Astrocyte of the spinal cord (primary cell): ENCODE data around the gene CADM2.
A peak's percentile ranks its signal among the peaks of the same experiment; 100 is the strongest.

ENCODE experiments used
- DNase-seq: peaks from one replicate; pipeline ENCODE4 v3.0.0; 2011; ENCODE audit warnings: low read depth, low spot score
- H3K4me3 ChIP-seq: 2 replicates; pipeline ENCODE4 v1.5.1; 2011; ENCODE audit warnings: low read depth, mild to moderate bottlenecking, low read length, moderate library complexity
- in situ Hi-C: cut with HindIII; loops from 2 replicates; pipeline ENCODE4 v1.10.0; 2017; ENCODE audit warnings: low sequenced_read_pairs
- TF ChIP-seq, protein P1 (sequence below): IDR thresholded peaks from 2 replicates; pipeline ENCODE4 v1.5.1; 2012; ENCODE audit warnings: low read depth, mild to moderate bottlenecking, low read length, inconsistent platforms

The CADM2 gene

GRCh38 chr3:85632921-85633320 lies 674.1 kb downstream of the CADM2 start:
- in situ Hi-C loops, result no loop called here
- no peak for DNase-seq
- no peak overlapping the region for H3K4me3 ChIP-seq
- TF ChIP-seq, protein P1, sequence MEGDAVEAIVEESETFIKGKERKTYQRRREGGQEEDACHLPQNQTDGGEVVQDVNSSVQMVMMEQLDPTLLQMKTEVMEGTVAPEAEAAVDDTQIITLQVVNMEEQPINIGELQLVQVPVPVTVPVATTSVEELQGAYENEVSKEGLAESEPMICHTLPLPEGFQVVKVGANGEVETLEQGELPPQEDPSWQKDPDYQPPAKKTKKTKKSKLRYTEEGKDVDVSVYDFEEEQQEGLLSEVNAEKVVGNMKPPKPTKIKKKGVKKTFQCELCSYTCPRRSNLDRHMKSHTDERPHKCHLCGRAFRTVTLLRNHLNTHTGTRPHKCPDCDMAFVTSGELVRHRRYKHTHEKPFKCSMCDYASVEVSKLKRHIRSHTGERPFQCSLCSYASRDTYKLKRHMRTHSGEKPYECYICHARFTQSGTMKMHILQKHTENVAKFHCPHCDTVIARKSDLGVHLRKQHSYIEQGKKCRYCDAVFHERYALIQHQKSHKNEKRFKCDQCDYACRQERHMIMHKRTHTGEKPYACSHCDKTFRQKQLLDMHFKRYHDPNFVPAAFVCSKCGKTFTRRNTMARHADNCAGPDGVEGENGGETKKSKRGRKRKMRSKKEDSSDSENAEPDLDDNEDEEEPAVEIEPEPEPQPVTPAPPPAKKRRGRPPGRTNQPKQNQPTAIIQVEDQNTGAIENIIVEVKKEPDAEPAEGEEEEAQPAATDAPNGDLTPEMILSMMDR, result no peak

GRCh38 chr3:85652360-85652759 lies 693.6 kb downstream of the CADM2 start:
- in situ Hi-C loops, result no loop called here

GRCh38 chr3:85660451-85660850 lies 701.7 kb downstream of the CADM2 start:
- no peak overlapping the region for H3K4me3 ChIP-seq
- DNase-seq, result no peak
- in situ Hi-C loops, result no loop called here
- TF ChIP-seq, protein P1, result no peak

More at GRCh38 chr3:85652360-85652759, 693.6 kb downstream of the CADM2 start:
- H3K4me3 ChIP-seq, result no peak overlapping the region
- DNase-seq, result no peak
- TF ChIP-seq, protein P1, result no peak

- no peak overlapping the region for H3K4me3 ChIP-seq
- DNase-seq, result no peak
These were observed 703.7 kb downstream of the CADM2 start for GRCh38 chr3:85662462-85662861.

DNA sequence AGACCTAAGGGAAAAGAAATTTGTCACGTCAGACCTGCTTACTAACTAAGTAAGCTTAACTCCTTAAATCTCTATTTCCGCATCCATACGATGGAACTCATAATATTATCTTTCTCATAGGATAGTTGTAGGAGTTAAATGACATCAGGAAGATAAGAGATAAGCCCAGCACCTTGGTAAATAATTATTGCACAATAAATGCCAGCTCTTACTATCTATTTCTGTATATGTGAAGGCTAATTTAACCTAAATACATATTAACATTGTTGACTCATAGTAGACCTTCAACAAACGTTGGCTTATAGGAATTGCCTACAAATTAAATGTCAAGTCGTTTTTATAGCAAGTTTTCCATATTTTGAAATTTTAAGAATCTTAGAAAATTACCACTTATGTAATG lies 709.0 kb downstream of the CADM2 start:
- no peak overlapping the region for H3K4me3 ChIP-seq
- DNase-seq, result no peak
- in situ Hi-C loops, result no loop called here
- TF ChIP-seq, protein P1, result no peak

More at GRCh38 chr3:85662462-85662861, 703.7 kb downstream of the CADM2 start:
- TF ChIP-seq, protein P1, result no peak
- in situ Hi-C loops, result no loop called here

- TF ChIP-seq, protein P1, result no peak
- in situ Hi-C loops, result no loop called here
- no peak overlapping the region for H3K4me3 ChIP-seq
- DNase-seq, result peak; percentile 4
These were observed 711.9 kb downstream of the CADM2 start for GRCh38 chr3:85670634-85671205.
